AG08396 (cell line): ENCODE results near the gene GRID2IP.

Experiments
- DNase-seq: peaks from one replicate; pipeline ENCODE4 v3.0.0; 2012; ENCODE audit warnings: low spot score, mixed read lengths

GRID2IP gene

GRCh38 chr7:6562106-6562505, 10.8 kb upstream of the GRID2IP start:
- no peak for DNase-seq

GRCh38 chr7:6559896-6560295, 8.6 kb upstream of the GRID2IP start:
- no peak for DNase-seq

GRCh38 chr7:6558837-6559236, 7.6 kb upstream of the GRID2IP start:
- no peak for DNase-seq

GRCh38 chr7:6556196-6556595, 4.9 kb upstream of the GRID2IP start:
- DNase-seq: no peak

GRCh38 chr7:6554848-6555247, 3.6 kb upstream of the GRID2IP start:
- DNase-seq: no peak

GRCh38 chr7:6553448-6554044, 2.3 kb upstream of the GRID2IP start:
- no peak for DNase-seq

- DNase-seq: no peak
Observed at GRCh38 chr7:6547400-6547799, 3.9 kb downstream of the GRID2IP start.

GRCh38 chr7:6546498-6547251, 4.6 kb downstream of the GRID2IP start:
- DNase-seq: no peak

- no peak for DNase-seq
Observed at GRCh38 chr7:6545398-6546126, 5.7 kb downstream of the GRID2IP start.

GRCh38 chr7:6542368-6542767, 8.9 kb downstream of the GRID2IP start:
- no peak for DNase-seq

- no peak for DNase-seq
Observed at GRCh38 chr7:6536262-6537260, 14.7 kb downstream of the GRID2IP start.

GRCh38 chr7:6533893-6534495, 17.3 kb downstream of the GRID2IP start:
- DNase-seq: no peak

GRCh38 chr7:6532516-6532915, 18.7 kb downstream of the GRID2IP start:
- no peak for DNase-seq

- no peak for DNase-seq
Observed at GRCh38 chr7:6531492-6532279, 19.6 kb downstream of the GRID2IP start.

- DNase-seq: no peak
Observed at GRCh38 chr7:6530626-6531491, 20.4 kb downstream of the GRID2IP start.

GRCh38 chr7:6529643-6530042, 21.6 kb downstream of the GRID2IP start:
- DNase-seq: no peak

- no peak for DNase-seq
Observed at GRCh38 chr7:6528401-6529130, 22.7 kb downstream of the GRID2IP start.

GRCh38 chr7:6526997-6527378, 24.3 kb downstream of the GRID2IP start:
- no peak for DNase-seq
